ENCODE results near the gene ZNF423. TPM values are rescaled to one million over a fixed set of nuclear protein-coding genes. Genes with fewer than 3 reads are reported as not detected.
A peak's percentile ranks its signal among the peaks of the same experiment; 100 is the strongest.

Gene ZNF423
- total RNA-seq, 1 donor from 2014 or later, result 19.8 TPM

DNA sequence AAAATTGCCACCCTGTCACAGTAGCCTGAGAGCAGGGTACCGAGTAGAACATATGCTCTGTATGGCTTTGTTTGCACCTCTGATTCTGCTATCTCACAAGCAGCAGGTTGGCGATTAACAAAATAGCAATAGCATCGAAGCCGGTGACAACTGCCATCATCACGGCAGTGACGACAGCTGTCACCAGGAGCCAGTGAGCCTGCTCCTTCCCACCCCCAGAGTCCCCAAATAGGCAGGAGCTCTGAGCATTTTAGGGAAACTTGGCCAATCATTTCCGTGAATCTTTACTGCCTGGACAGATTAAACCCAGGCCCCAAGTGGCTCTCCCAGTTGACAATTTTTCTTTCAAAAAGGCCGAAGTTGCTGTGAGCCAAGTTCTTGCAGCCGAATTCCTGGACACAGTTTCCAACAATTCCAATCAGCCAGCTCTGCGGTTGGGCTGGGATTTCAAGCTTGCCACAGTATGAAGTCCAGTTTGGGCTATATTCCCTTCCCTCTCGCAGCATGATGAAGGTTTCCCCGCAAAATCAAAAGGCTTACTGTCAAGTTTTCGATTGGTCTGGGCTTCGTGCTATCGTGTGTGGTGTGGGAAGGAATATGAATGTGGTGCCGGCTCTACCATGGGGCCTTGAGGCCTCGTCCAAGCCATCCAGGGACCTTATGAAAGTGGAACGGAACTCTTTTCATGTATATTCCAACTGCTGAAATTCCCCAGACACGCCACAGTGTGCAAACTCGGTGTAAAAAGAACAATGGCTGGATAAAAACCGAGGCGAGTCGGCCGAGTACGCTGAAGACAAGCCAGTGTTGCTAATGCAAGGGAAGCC lies 295.7 kb downstream of the ZNF423 start:
- no peaks in the 10 kb centered on the region for H3K36me3 Mint-ChIP-seq
- H3K9me3 Mint-ChIP-seq, result no peaks in the 10 kb centered on the region
- H3K27ac Mint-ChIP-seq, result no peak overlapping the region
- H3K27me3 Mint-ChIP-seq (ENCODE audit: low read depth), result no peaks in the 10 kb centered on the region
- DNase-seq (ENCODE audit: low spot score in 2 of 2, unreplicated experiment in 2 of 2), result no peak
- no peak overlapping the region for H3K4me3 Mint-ChIP-seq
- TF ChIP-seq, protein P1, sequence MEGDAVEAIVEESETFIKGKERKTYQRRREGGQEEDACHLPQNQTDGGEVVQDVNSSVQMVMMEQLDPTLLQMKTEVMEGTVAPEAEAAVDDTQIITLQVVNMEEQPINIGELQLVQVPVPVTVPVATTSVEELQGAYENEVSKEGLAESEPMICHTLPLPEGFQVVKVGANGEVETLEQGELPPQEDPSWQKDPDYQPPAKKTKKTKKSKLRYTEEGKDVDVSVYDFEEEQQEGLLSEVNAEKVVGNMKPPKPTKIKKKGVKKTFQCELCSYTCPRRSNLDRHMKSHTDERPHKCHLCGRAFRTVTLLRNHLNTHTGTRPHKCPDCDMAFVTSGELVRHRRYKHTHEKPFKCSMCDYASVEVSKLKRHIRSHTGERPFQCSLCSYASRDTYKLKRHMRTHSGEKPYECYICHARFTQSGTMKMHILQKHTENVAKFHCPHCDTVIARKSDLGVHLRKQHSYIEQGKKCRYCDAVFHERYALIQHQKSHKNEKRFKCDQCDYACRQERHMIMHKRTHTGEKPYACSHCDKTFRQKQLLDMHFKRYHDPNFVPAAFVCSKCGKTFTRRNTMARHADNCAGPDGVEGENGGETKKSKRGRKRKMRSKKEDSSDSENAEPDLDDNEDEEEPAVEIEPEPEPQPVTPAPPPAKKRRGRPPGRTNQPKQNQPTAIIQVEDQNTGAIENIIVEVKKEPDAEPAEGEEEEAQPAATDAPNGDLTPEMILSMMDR (IDR thresholded peaks at IDR 0.05; ENCODE audit: unreplicated experiment), result no peak
- peaks cover 11% of the 10 kb centered on the region for H3K4me1 Mint-ChIP-seq

DNA sequence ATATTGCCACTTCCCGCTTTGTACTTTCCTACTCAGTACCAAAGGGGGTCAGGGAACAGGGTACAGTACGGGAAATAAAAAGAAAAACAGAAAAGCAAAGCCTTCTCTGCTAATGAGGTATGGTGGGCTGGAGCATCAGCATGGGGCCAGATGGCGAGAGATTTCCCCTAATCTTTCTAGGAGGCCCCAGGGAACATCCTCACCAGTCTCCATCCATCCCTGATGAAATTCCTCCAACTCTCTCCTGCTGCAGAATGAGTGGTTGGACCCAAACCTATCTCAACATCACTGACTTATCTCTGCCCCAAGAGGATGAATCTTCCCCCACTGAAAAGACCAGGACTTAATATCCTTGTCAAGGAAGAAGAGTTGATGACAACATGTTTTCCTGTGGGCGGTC lies 296.7 kb downstream of the ZNF423 start:
- Mint-ChIP-seq H3K4me3 (no peak overlapping the region), H3K4me1 (peaks cover under 1% of the 10 kb centered on the region), H3K36me3 (no peaks in the 10 kb centered on the region), H3K27ac (no peak overlapping the region), H3K27me3 (ENCODE audit: low read depth) (no peaks in the 10 kb centered on the region), H3K9me3 (no peaks in the 10 kb centered on the region)
- DNase-seq (ENCODE audit: low spot score in 2 of 2, unreplicated experiment in 2 of 2), result no peak
- TF ChIP-seq, protein P1 (IDR thresholded peaks at IDR 0.05; ENCODE audit: unreplicated experiment), result no peak

DNA sequence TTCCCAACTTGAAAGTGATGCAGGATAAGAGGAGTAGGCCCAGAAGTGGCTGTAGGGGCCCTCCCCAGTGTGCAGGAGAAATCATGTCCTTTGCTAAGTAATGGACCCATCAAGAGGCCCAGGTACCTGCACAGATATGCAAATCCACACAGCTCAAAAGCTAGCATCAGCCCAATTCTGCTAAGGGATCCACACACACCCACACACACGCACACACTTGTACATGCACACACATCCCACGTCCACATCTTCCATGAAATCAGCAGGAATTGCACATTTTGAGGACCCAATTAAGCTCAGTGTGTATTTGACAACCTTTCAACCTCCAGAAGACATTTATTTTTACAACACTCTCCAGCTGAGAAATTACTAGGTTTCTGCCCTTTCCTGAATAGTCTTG lies 297.5 kb downstream of the ZNF423 start:
- H3K27ac Mint-ChIP-seq, result no peak overlapping the region
- TF ChIP-seq, protein P1 (IDR thresholded peaks at IDR 0.05; ENCODE audit: unreplicated experiment), result no peak
- no peak overlapping the region for H3K4me3 Mint-ChIP-seq
- H3K4me1 Mint-ChIP-seq, result no peaks in the 10 kb centered on the region
- DNase-seq (ENCODE audit: low spot score in 2 of 2, unreplicated experiment in 2 of 2), result no peak
- no peaks in the 10 kb centered on the region for H3K27me3 Mint-ChIP-seq (ENCODE audit: low read depth)
- H3K9me3 Mint-ChIP-seq, result no peaks in the 10 kb centered on the region
- H3K36me3 Mint-ChIP-seq, result no peaks in the 10 kb centered on the region

DNA sequence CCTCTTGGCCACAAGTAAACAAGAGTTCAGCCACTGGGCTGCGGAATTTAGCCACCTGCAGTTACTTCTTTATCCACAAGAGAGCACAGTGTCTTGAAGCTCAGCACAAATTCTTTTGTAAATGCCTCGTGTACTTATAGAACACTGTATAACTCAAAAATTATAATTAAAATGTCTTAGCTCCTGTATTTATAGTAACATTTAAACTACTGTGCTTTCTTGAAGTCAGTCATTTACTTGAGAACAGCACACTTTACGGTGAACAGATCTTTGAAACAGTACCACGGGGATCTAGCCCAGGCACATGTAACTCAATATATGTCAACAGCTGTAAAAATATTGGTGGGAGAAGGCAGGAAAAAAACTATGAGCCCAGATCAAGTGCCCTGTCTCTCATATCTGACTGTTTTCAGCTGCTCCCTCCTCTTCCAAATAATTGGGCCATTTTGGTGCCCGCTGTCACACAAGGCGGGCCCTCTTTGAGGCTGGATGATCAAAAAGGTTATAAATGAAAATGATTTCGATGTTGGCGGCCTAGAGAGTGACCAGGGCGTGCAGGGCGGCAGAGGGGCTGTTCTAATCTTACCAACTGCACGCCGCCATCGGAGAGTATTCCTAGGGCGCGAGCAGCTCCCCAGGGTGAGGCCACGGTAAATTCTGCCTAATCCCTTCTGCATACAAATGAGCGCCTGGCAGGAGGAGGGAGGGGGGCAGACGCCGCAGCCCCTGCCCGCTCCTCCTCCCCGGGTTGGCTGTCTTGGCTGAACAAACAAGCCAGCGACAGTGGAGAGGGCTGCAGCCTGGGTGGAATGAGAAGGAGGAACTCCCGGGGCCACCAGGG lies 299.1 kb downstream of the ZNF423 start:
- Mint-ChIP-seq H3K4me3 (peak overlapping the region; percentile 29), H3K27ac (no peak overlapping the region), H3K4me1 (no peaks in the 10 kb centered on the region), H3K36me3 (no peaks in the 10 kb centered on the region), H3K9me3 (no peaks in the 10 kb centered on the region), H3K27me3 (ENCODE audit: low read depth) (no peaks in the 10 kb centered on the region)
- TF ChIP-seq, protein P1 (IDR thresholded peaks at IDR 0.05; ENCODE audit: unreplicated experiment), result peak; percentile 56
- no peak for DNase-seq (ENCODE audit: low spot score in 2 of 2, unreplicated experiment in 2 of 2)

DNA sequence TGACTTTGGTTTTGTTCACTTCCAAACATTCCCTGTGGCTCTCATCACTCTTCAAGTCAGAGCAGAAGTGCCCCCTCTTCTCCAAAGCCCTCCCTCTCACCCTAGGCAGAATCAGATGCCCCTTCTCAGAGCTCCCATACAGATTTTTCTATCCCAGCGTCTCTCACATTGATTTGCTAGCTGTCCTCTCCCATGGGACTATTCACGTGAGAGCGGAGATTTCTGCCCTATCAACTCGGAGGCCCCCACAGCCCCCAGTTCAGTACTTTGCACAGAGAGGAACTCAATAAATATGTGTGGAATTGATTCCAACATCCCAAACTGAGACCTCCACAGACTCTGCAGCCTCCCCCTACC lies 299.7 kb downstream of the ZNF423 start:
- Mint-ChIP-seq H3K27me3 (ENCODE audit: low read depth) (no peaks in the 10 kb centered on the region), H3K9me3 (no peaks in the 10 kb centered on the region), H3K36me3 (no peaks in the 10 kb centered on the region), H3K4me3 (no peak overlapping the region), H3K27ac (no peak overlapping the region), H3K4me1 (no peaks in the 10 kb centered on the region)
- TF ChIP-seq, protein P1 (IDR thresholded peaks at IDR 0.05; ENCODE audit: unreplicated experiment), result no peak
- no peak for DNase-seq (ENCODE audit: low spot score in 2 of 2, unreplicated experiment in 2 of 2)
